Limb (tissue), 2 donors: ENCODE data around the gene MB.
"Not testable (repeated sequence)": the region's sequence is repeated elsewhere in the genome, so short reads cannot be mapped to it uniquely, and the experiment has no call there.

Experiments used
- DNase-seq, 2 donors: peaks; one replicate each; pipeline ENCODE4 v3.0.0-alpha.2; 2016; ENCODE audit errors: extremely low spot score in 2 of 2

MB gene

DNA sequence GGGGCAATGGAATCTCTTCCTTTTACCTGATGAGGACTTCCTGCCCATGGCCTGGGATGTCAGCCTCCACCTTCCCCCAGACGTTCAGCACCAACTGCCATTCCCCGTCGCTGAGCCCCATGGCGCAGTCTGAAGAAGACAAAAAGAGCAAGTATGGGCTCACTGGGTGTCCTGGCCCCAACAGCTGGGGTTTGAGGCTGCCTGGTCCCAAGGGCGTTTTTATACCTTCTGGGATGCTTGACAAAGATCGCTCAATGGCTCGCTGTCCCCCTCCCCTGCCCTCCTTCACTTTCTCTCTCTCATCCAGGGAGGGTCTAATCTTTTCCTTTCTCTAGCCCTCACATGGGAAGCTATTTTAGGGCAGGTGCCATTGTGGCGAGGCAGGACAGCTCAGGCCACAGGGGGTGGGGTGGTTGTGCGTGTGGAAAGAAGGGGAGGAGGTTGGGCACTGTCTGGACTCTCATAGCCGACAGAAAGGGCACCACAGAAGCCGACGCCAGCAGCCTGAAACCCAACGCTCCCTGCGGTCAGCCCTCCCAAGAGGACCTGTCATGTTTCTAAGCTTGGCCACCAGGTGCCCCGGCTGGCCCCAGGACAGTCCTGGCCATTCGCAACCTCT lies at the start of gene MB:
Gene MB (minus strand): TSS at position 193 of the 619 bp plus-strand sequence. CDS start 72 bp downstream, at position 121.
- DNase-seq: no peak

DNA sequence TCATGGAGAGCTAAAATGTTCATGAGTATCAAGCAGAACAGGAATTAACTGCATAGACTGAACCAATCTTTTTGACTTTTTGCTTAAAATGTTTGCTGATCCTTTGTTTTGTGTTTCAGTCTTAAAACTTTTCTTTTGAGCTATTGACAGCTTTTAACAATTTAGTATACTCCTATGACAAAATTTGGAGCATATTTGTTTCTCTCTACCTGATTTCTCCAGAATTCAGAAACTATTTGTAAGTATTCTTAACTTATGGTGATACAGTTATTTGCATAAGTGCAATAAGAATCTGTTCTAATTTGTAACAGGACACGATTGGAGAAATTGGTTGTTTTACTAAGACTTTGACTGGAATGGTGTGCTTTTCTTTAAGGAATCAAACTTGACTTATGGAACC lies 49.6 kb upstream of the MB start:
- not testable (repeated sequence) for DNase-seq

GRCh38 chr22:35664955-35665587 lies 47.9 kb upstream of the MB start:
- no peak for DNase-seq

DNA sequence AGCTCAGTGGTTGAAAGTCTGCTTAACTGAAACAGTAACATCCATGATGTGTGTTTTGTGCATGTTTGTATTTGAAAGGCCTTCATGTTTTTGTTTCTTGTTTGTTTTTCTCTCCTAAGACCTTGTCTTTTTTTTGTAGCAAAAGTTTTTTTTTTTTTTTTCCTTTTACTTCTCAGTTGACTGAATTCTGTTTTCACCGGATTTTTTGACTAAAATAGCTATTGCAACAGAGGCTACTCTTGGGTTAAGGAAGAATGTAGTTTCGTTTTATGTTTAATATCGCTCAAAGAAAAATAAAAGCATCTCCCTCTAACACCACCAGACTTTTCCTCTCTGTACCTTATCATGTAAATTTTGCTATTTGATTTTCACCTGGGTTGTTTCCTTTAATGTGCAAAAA lies 46.2 kb upstream of the MB start:
- DNase-seq: no peak

DNA sequence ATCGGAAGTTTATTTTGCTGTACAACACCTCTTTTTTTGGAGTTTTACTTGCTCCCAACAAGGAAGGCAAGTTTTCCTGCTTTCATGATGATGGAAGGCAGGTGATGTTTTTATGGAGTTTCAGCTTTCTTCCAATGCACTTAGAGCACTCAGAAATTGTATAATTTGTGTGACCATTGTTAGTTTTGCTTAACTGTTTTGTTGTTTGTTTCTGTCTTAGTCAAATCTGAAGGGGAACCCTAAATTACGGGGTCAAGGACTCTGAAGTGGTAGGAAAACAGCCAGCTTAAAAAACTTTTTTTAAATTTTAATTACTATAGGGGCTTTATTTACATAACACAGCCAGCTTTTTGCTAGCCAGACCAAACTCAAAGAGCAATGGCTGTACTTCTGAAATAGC lies 45.8 kb upstream of the MB start:
- no peak for DNase-seq

DNA sequence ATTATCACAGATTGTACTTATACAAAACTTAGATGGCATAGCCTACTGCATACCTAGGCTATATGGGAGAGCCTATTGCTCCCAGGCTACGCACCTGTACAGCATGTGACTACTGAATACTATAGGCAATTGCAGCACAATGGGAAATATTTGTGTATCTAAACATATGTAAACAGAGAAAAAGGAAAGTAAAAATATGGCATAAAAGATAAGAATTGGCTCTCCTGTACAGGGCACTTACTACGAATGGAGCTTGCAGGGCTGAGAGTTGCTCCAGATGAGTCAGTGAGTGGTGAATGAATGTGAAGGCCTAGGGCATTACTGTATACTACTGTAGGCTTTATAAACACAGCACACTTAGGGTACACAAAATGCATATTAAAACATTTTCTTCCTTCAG lies 44.3 kb upstream of the MB start:
- no peak for DNase-seq

GRCh38 chr22:35660291-35661127 lies 43.4 kb upstream of the MB start:
- no peak for DNase-seq

- DNase-seq: no peak
These were observed 40.6 kb upstream of the MB start for GRCh38 chr22:35657571-35658312.

DNA sequence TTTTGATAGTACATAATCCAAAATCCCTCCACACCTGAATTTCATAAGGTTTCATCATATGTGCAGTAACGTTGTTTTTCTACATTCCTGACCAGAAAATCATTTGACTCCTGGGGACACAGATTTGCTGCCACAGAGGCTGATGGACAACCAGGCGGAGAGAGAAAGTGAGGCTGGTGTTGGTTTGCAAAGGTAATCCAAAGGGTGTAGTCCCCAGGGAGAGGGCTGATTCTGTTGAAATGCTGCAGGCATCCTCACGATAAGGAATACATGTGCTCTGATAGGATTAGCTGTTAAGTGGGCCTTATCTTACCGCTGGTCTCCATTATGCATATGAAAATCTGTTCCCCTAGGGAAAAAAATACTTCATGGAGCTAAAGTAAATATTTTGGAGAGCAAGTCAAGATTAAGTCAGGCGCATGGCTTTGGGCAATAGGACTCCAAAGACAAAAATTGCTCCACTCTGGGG lies 39.2 kb upstream of the MB start:
- DNase-seq: no peak

GRCh38 chr22:35653824-35654223 lies 36.7 kb upstream of the MB start:
- no peak for DNase-seq

DNA sequence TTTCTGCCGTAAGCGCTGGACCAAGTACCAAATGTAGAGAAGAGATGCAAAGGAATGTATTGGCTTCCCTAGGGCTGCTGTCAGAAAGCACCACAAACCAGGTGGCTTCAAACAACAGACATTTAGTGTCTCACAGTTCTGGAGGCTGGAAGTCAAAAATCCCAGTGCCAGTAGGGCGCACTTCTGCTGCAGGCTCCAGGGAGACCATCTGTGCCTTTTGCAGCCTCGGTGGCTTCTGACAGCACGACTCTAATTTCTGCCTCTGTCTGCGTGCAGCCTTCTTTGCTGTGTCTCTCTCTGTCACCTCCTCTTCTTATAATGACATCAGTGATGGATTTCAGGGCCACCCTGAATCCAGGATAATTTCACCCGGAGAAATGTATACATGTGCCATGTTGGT lies 34.0 kb upstream of the MB start:
- no peak for DNase-seq

DNA sequence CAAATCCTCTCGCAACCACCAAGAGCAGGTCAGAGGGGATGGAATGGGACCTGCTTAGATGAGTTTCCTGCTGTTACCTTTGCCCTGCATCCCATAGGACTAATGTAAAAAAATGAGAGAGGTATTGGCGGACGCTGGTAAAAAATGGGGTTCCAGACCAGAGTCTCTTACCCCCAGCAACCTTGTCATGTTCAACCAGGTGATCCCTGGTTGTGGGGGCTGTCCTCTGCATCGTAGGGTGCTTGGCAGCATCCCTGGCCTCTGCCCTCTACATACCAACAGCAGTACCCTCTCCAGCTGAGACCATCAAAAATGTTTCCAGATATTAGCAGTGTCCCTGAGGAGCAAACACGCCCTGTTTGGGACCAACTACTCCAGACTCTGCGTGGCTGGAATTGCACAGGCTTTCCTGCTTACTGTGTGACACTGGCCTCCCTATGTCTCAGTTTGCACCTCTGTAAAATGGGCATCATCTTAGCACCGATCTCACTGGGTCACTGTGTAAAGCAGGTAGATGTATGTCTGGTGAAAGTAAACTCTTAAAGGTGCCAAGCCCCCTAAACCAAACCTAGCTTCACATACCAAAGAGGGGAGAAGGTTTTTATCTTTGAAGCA lies 32.6 kb upstream of the MB start:
- no peak for DNase-seq

- DNase-seq: no peak
These were observed 32.0 kb upstream of the MB start for GRCh38 chr22:35649026-35649553.

- no peak for DNase-seq
These were observed 31.2 kb upstream of the MB start, which contains the start of gene APOL6 for GRCh38 chr22:35648066-35649025. Gene APOL6, plus strand, starts transcription at chr22:35648446. Its CDS starts 7,980 bp downstream, at chr22:35656426.

GRCh38 chr22:35645646-35646045 lies 28.5 kb upstream of the MB start:
- DNase-seq: no peak

DNA sequence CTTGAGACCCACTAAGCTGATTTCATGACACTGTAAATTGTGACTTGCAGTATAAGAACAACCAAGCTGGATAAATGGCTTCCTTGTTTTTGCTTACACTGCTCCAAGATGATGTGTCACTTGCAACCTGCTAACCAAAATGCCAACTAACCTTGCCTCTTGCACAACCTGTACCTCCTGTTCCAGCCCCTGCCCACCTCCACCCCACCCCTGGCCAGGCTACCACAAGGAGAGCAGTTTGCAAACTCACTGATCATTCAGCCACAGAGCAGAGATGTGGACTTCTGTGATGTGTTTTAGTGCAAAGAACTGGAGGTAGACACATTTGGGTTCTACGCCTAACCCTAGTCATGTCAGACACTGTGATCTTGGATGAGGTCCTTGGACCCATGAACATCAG lies 26.9 kb upstream of the MB start:
- no peak for DNase-seq

GRCh38 chr22:35642305-35642741 lies 25.2 kb upstream of the MB start:
- DNase-seq: no peak

DNA sequence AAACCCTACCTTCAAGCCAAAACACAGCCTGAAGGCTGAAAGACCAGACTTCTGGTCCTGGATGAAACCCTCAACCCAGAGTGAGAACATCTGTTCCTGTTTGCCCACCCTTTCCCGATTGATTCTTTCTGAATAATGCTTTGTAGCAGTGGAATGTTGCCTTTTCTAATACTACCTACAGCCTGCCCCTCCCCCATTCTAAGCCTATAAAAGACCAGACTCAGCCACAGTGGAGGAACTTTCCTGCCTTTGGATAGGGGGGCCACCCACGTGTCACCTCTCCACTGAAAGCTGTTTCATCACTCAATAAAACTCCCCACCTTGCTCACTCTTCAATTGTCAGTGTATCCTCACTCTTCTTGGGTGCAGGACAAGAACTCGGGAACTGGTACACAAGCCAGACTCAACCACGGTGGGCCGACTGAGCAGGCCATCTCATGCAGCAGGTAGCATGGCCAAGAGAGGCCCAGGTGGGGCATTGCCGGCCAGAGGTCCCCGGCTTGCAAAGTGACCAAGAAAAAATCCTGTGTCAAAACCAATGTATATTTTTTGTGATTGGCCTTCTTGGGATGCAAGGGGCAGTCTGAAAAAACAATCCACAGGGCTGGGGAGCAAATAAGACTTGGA lies 24.5 kb upstream of the MB start:
- DNase-seq: no peak

DNA sequence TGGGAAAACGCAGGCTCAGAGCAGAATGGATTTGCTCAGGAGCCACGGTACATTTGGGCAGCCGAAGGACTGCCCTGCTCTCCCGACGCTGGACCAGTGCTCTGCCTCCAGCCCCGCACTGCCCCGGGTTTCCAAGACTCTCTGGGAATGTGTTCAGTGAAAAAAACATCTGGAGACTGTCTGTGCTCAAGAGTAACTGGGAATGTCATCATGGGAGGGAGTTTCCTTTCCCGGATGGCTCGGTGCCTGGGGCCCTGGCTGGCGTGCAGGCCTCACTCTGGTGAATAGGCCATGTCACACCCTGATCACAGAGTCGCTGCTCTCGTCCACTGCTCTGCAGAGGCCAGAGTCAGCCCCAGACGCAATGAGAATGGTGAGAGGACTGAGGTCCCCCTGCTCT lies 21.3 kb upstream of the MB start:
- DNase-seq: peak; percentile 73 to 76
